Tibial nerve (tissue), 4 donors: ENCODE results near the gene MN1. TPM values are rescaled to one million over a fixed set of nuclear protein-coding genes. Genes with fewer than 3 reads are reported as not detected.

Source experiments
- DNase-seq, 2 donors: peaks; one replicate each; pipeline ENCODE4 v3.0.0-alpha.2; 2019; ENCODE audit warnings: low spot score in 2 of 2
- H3K27ac ChIP-seq, 4 donors: fragments of 200-600 bp; sonication (generic) in 3 of 4; one replicate each; pipeline ENCODE4 v1.5.1; 2017 to 2019; ENCODE audit warnings: mild to moderate bottlenecking in 1 of 4
- H3K27me3 ChIP-seq, 2 donors: fragments of 200-600 bp; sonication (generic) in 1 of 2; one replicate each; pipeline versions ENCODE4 v1.5.1 to v1.6.0; 2017 to 2019
- H3K36me3 ChIP-seq, 3 donors: fragments of 200-600 bp; sonication (generic); one replicate each; pipeline ENCODE4 v1.5.1; 2018 to 2019
- H3K4me1 ChIP-seq, 4 donors: fragments of 200-600 bp; sonication (generic) in 3 of 4; one replicate each; pipeline ENCODE4 v1.5.1; 2017 to 2019
- H3K4me3 ChIP-seq, 4 donors: fragments of 200-600 bp; sonication (generic) in 3 of 4; one replicate each; pipeline ENCODE4 v1.5.1; 2017 to 2019; ENCODE audit warnings: mild to moderate bottlenecking in 1 of 4, moderate library complexity in 1 of 4
- H3K9me3 ChIP-seq, 4 donors: fragments of 200-600 bp; sonication (generic) in 3 of 4; one replicate each; pipeline ENCODE4 v1.5.1; 2017 to 2019
- EP300 ChIP-seq, 2 donors: sonication (generic); formaldehyde crosslinking; IDR thresholded peaks; one replicate each; pipeline ENCODE4 v1.6.1; 2017; ENCODE audit warnings: antibody characterized with exemption in 2 of 2, mild to moderate bottlenecking in 1 of 2
- POLR2A ChIP-seq, 2 donors: fragments of 450-650 bp; IDR thresholded peaks; one replicate each; pipeline ENCODE4 v1.6.1; 2017; ENCODE audit warnings: antibody characterized with exemption in 2 of 2, mild to moderate bottlenecking in 2 of 2, moderate library complexity in 2 of 2
- WGBS, 2 donors: methylation state at CpG; one replicate each; pipeline ENCODE4 v1.1.5; 2018; 5-methylcytosine and 5-hydroxymethylcytosine counted together
- total RNA-seq, 4 donors: library from RNA; depleted of rRNA; stranded (reverse); fragments of >200 nt; gene quantifications; one replicate each; pipeline ENCODE4 v1.1.0, GENCODE V29; 2016
- TF ChIP-seq, protein P1 (sequence below), 5 experiments: fragments of 200-600 bp in 3 of 5; fragments of 450-650 bp in 2 of 5; sonication (generic) in 3 of 5; IDR thresholded peaks; one replicate each; pipeline ENCODE4 v1.5.1; 2016 to 2019; ENCODE audit warnings: antibody characterized with exemption in 5 of 5, mild to moderate bottlenecking in 3 of 5, moderate library complexity in 2 of 5

MN1 gene
- total RNA-seq, 4 donors from 2014 or later = 3.9 to 8.2 (median 6.0) TPM

DNA sequence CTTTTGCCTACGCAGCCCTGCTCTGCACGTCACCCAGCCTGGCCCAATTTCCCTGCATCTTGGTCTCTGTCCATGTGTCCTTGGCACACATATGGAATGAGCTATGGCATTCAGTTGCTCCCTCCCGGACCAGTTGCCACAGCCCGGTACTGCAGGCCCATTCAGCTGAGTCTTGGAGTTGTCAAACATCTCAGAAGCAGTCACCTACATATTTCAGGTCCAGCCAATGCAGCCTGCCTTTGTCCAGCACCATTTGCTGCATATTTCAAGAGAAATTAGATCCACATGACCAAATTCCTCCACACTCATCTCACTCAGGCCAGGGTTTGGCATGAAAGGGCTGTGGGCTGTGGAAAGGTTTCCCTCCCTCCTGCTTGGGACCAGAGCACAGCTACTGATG, 76.8 kb downstream of the MN1 start:
- Histone ChIP-seq H3K27me3 (no peaks in the 10 kb centered on the region), H3K9me3 (no peaks in the 10 kb centered on the region), H3K36me3 (no peaks in the 10 kb centered on the region), H3K4me1 (peaks cover 0 to 18% (median 9%) of the 10 kb centered on the region in 4 donors), H3K4me3 (no peak overlapping the region), H3K27ac (no peak overlapping the region)
- no peak for DNase-seq
- 69 to 87% methylated on average over 4 of the region's 4 CpGs for WGBS, 2 donors
- TF ChIP-seq, protein P1, sequence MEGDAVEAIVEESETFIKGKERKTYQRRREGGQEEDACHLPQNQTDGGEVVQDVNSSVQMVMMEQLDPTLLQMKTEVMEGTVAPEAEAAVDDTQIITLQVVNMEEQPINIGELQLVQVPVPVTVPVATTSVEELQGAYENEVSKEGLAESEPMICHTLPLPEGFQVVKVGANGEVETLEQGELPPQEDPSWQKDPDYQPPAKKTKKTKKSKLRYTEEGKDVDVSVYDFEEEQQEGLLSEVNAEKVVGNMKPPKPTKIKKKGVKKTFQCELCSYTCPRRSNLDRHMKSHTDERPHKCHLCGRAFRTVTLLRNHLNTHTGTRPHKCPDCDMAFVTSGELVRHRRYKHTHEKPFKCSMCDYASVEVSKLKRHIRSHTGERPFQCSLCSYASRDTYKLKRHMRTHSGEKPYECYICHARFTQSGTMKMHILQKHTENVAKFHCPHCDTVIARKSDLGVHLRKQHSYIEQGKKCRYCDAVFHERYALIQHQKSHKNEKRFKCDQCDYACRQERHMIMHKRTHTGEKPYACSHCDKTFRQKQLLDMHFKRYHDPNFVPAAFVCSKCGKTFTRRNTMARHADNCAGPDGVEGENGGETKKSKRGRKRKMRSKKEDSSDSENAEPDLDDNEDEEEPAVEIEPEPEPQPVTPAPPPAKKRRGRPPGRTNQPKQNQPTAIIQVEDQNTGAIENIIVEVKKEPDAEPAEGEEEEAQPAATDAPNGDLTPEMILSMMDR (IDR thresholded peaks at IDR 0.05) = no peak
- TF ChIP-seq EP300 (IDR thresholded peaks at IDR 0.05) = no peak

DNA sequence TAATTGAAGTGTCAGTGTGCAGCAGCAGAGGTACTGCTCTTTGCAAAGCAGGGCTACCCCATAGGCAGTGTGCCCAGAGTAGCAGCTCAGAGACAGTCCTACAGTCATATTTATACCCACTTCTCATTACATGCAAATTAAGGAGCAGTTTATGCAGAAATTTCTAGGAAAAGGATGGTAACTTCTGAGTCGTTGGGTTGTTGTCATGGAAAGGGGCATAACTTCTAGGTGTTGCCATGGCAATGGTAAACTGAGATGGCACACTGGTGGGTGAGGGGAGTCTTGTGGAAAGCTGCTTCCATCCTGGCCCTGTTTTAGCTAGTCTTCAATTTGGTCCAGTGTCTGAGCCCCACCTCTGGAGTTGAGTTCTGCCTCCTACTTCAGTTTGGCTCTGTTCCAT, 77.4 kb downstream of the MN1 start:
- Histone ChIP-seq H3K4me3 (no peak overlapping the region), H3K27me3 (no peaks in the 10 kb centered on the region), H3K36me3 (no peaks in the 10 kb centered on the region), H3K9me3 (no peaks in the 10 kb centered on the region), H3K4me1 (peaks cover 0 to 24% (median 9%) of the 10 kb centered on the region in 4 donors), H3K27ac (no peak overlapping the region)
- WGBS, 2 donors = 40 to 52% methylated on average over 1 of the region's 1 CpG
- no peak for DNase-seq
- TF ChIP-seq, protein P1 (IDR thresholded peaks at IDR 0.05) = no peak
- TF ChIP-seq POLR2A (IDR thresholded peaks at IDR 0.05) (no peak), EP300 (IDR thresholded peaks at IDR 0.05) (no peak)

DNA sequence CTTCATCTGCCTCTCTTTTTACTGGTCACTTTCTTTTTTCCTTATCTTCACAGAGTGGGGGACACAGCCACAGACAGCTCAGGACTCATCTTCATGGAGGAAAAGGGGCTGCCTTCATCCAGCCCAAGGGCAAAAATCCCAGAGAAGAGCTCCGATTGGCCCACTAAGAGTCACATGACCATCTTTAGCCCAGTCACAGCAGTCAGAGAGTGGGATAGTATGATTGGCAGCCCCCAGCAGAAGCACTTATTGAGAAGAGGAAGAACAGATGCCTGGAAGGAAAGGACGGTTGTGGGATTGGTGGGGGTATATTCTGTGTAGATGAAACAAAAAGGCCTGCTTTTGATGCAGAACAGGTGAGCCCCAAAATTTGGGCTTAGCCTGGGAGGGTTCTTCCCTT, 77.8 kb downstream of the MN1 start:
- TF ChIP-seq, protein P1 (IDR thresholded peaks at IDR 0.05) = no peak
- no peak for TF ChIP-seq EP300 (IDR thresholded peaks at IDR 0.05)
- TF ChIP-seq POLR2A (IDR thresholded peaks at IDR 0.05) = no peak
- no peak for DNase-seq
- Histone ChIP-seq H3K4me3 (no peak overlapping the region), H3K36me3 (no peaks in the 10 kb centered on the region), H3K27ac (no peak overlapping the region), H3K9me3 (no peaks in the 10 kb centered on the region), H3K4me1 (peaks cover 0 to 28% (median 9%) of the 10 kb centered on the region in 4 donors), H3K27me3 (no peaks in the 10 kb centered on the region)
- 90 to 91% methylated on average over 2 of the region's 2 CpGs for WGBS, 2 donors

DNA sequence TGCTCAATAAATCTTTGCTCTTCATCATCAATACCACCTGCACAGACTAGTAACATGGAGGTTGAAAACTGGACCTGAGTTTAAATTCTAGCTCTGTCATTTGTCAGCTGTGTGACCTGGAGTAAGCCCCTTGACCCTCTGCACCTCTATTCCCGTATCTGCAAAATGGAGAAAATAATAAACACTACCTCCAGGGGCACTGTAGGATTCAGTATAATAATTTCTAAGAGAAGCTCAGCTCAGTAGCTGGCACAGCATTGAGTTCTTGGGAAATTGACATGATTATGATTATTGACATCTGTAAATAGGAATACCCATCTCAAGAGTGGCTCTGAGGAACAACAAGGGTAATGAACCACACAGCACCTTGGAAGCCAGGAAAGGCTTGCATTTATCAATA, 78.4 kb downstream of the MN1 start:
- no peak overlapping the region for H3K4me3 ChIP-seq
- no peak for DNase-seq
- WGBS, 2 donors = 14 to 47% methylated on average over 1 of the region's 1 CpG
- H3K9me3 ChIP-seq = no peaks in the 10 kb centered on the region
- H3K4me1 ChIP-seq = peaks cover 0 to 34% (median 9%) of the 10 kb centered on the region in 4 donors
- no peaks in the 10 kb centered on the region for H3K27me3 ChIP-seq
- no peak for TF ChIP-seq EP300 (IDR thresholded peaks at IDR 0.05)
- no peaks in the 10 kb centered on the region for H3K36me3 ChIP-seq
- no peak overlapping the region for H3K27ac ChIP-seq

DNA sequence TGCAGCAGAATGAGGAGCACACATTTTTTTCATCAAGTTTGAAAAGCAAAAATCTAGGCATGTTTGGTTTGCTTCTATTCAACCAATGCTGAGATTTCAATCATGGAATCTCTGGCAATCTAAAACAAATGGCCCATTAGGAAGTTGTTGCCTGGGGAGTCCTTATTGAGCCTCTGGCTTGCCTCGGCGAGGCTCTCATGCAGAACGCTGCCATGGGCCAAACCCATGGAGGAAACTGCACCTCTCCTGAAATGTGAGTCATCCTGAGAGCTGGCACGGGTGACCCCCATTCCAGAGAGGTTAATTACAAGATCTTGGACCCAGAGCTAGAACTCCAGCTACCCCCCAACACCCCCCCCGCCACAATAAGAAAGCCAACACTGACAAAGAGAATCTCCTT, 80.7 kb downstream of the MN1 start:
- DNase-seq = no peak
- no peak overlapping the region for H3K4me3 ChIP-seq
- peaks cover 0 to 25% (median 0%) of the 10 kb centered on the region in 4 donors for H3K4me1 ChIP-seq
- no peak overlapping the region for H3K27ac ChIP-seq
- H3K36me3 ChIP-seq = no peaks in the 10 kb centered on the region
- TF ChIP-seq, protein P1 (IDR thresholded peaks at IDR 0.05) = no peak
- TF ChIP-seq POLR2A (IDR thresholded peaks at IDR 0.05) = no peak
- no peak for TF ChIP-seq EP300 (IDR thresholded peaks at IDR 0.05)
- peaks cover 0 to 4% (median 0%) of the 10 kb centered on the region in 4 donors for H3K9me3 ChIP-seq
- 66 to 70% methylated on average over 5 of the region's 5 CpGs for WGBS, 2 donors
- peaks cover 0 to 10% of the 10 kb centered on the region in 2 donors for H3K27me3 ChIP-seq
